NB4 (cell line): ENCODE results near the gene TOMM20.
A peak's percentile ranks its signal among the peaks of the same experiment; 100 is the strongest.

Source experiments
- CTCF ChIP-seq: IDR thresholded peaks from one replicate; pipeline ENCODE4 v1.5.1; 2012; ENCODE audit warnings: low read depth, low read length
- MYC ChIP-seq: IDR thresholded peaks from 2 replicates; pipeline ENCODE4 v1.6.1; 2011; ENCODE audit warnings: low read depth, low read length
- POLR2A ChIP-seq: IDR thresholded peaks from 2 replicates; pipeline ENCODE4 v1.6.1; 2011; ENCODE audit warnings: mild to moderate bottlenecking; ENCODE audit not compliant: insufficient read length; ENCODE audit errors: extremely low read depth

- TF ChIP-seq CTCF (no peak), POLR2A (peak; percentile 10), MYC (no peak)
Measured at GRCh38 chr1:235108876-235109275, 19.8 kb downstream of the TOMM20 start.
